HEK293 (cell line): ENCODE measurements around the gene FIGNL1.

Source experiments
- ZNF274 ChIP-seq, 2 experiments: fragments of 200-500 bp in 1 of 2; fragments of 450-650 bp in 1 of 2; sonication (Bioruptor generic) in 1 of 2; formaldehyde crosslinking in 1 of 2; IDR thresholded peaks; 2 replicates each; pipeline versions ENCODE4 v1.5.1 to v1.6.1; 2014 to 2016; ENCODE audit warnings: borderline replicate concordance in 1 of 2, inconsistent platforms in 1 of 2, low read length in 1 of 2, missing biosample characterization in 1 of 2, missing genetic modification characterization in 1 of 2
- ZNF660 ChIP-seq: fragments of 450-650 bp; IDR thresholded peaks from 2 replicates; pipeline ENCODE4 v1.5.1; 2018; ENCODE audit warnings: missing biosample characterization, mild to moderate bottlenecking, missing genetic modification characterization
- ZSCAN23 ChIP-seq: fragments of 450-650 bp; formaldehyde crosslinking; IDR thresholded peaks from 2 replicates; pipeline ENCODE4 v1.5.1; 2016; ENCODE audit warnings: missing biosample characterization, missing genetic modification characterization
- TF ChIP-seq, protein P1 (sequence below): fragments of 450-650 bp; formaldehyde crosslinking; IDR thresholded peaks from 2 replicates; pipeline ENCODE4 v1.5.1; 2016; ENCODE audit warnings: missing biosample characterization, missing genetic modification characterization
- TF ChIP-seq, protein P2 (sequence below): fragments of 450-650 bp; formaldehyde crosslinking; IDR thresholded peaks from 2 replicates; pipeline ENCODE4 v1.5.1; 2016; ENCODE audit warnings: missing biosample characterization, missing genetic modification characterization

DNA sequence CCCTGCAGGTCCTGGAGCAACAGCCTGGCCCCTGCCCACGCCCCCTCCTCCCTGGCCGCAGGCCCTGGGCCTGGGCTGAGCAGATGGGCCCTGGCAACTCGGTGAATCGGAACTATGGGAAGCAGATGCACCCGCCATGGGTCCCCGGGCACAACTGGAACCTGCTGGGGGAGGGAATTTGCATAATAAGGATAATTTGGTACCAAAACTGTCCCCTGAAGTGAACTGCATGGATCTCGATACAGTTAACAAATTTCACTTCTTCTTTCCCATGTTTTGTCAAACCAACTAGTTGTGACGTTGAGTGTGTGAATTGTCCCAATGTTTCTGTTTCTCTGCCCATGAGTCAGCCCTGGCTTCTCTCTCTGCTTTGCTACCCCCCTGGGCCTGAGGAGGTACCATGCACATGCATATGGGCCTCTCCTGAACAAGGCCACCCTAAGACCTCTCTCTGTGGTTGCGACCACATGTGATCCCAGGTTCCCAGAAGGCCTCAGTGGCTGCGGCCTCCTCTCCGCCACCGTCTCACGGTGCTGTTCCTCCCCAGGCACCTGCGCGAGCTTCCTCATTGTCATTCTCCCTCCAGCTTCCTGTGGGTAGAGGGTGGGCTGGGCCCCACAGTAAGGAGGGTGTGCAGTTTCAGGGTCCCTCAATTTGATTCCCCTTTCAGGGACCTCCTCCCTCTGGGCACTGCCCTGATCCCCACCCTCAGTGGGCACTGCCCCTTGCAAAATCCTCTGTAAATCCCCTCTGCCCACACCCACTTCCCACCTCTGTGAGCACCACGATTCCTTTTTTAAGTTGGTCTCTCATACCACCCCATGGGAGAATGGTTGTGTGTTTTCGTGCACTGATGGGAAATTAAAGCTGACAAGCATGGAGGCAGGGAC lies 40.0 kb downstream of the FIGNL1 start:
- TF ChIP-seq, protein P1, sequence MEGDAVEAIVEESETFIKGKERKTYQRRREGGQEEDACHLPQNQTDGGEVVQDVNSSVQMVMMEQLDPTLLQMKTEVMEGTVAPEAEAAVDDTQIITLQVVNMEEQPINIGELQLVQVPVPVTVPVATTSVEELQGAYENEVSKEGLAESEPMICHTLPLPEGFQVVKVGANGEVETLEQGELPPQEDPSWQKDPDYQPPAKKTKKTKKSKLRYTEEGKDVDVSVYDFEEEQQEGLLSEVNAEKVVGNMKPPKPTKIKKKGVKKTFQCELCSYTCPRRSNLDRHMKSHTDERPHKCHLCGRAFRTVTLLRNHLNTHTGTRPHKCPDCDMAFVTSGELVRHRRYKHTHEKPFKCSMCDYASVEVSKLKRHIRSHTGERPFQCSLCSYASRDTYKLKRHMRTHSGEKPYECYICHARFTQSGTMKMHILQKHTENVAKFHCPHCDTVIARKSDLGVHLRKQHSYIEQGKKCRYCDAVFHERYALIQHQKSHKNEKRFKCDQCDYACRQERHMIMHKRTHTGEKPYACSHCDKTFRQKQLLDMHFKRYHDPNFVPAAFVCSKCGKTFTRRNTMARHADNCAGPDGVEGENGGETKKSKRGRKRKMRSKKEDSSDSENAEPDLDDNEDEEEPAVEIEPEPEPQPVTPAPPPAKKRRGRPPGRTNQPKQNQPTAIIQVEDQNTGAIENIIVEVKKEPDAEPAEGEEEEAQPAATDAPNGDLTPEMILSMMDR, result no peak
- TF ChIP-seq ZNF660 (tag by site-specific recombination) (no peak), ZNF274 (IDR thresholded peaks at IDR 0.05; ENCODE audit: low read length) (no peak), ZNF274 (tag by site-specific recombination; IDR thresholded peaks at IDR 0.05; ENCODE audit: borderline replicate concordance) (no peak), ZSCAN23 (tag by site-specific recombination) (no peak)
- TF ChIP-seq, protein P2, sequence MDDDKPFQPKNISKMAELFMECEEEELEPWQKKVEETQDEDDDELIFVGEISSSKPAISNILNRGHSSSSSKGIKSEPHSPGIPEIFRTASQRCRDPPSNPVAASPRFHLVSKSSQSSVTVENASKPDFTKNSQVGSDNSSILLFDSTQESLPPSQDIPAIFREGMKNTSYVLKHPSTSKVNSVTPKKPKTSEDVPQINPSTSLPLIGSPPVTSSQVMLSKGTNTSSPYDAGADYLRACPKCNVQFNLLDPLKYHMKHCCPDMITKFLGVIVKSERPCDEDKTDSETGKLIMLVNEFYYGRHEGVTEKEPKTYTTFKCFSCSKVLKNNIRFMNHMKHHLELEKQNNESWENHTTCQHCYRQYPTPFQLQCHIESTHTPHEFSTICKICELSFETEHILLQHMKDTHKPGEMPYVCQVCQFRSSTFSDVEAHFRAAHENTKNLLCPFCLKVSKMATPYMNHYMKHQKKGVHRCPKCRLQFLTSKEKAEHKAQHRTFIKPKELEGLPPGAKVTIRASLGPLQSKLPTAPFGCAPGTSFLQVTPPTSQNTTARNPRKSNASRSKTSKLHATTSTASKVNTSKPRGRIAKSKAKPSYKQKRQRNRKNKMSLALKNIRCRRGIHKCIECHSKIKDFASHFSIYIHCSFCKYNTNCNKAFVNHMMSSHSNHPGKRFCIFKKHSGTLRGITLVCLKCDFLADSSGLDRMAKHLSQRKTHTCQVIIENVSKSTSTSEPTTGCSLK (tag by site-specific recombination), result no peak
